ENCODE results near the gene PATZ1.
A peak's percentile ranks its signal among the peaks of the same experiment; 100 is the strongest.

The PATZ1 gene

GRCh38 chr22:31344578-31345330, 1.4 kb downstream of the PATZ1 start:
- no peak for DNase-seq
- in situ Hi-C loops (cut with HindIII; ENCODE audit: low pct_ligation_motif_present, low pct_unique_long_range_greater_than_20kb, low sequenced_read_pairs): no loop called here

- DNase-seq: no peak
- in situ Hi-C loops (cut with HindIII; ENCODE audit: low pct_ligation_motif_present, low pct_unique_long_range_greater_than_20kb, low sequenced_read_pairs): no loop called here
Observed at GRCh38 chr22:31344256-31344577, 1.9 kb downstream of the PATZ1 start.

DNA sequence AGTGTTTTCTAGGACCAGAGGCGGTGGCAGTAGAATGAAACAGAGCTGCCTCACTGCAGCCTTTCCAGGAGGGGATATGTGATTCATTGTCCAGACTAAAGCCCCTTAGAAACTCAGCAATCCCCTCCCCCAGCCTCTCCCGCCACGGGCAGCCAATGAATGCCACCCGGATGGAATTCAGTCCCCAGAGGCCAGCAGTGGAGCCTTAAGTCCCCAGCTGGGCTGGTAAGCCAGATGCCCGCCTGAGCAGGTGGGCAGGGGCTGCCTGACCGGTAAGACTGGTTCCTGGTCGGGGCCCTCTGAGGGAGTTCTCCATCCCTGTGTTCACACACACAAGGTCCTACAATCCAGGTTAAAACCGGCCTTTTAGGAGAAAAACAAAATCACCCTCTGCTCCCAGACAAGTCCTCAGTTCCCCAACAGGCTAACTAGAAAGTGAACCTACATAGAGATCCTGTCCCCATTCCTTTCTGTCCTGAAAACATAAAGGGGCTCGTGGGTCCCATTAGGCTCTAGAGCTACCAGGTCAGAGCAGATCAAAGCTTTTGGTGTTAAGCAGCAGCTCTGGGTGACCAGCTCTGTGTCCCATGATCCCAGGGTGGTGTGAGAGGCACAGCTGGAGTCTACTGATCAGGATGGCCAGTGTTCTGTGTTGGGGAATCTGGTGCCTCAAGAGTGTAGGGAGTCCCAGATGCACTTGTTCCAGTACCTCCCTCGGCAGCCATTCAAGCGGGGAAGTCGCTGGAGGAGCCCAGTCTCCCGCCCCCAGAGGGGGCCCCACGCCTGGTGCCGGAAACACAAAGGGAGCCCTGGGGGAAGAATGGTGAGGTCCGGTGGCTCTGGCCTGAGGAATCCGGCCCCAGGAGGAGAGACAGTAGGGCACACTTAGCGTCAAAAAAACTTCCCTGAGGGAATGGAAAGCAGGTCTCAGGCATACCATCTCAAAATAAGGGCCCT, 2.6 kb downstream of the PATZ1 start:
- DNase-seq: no peak
- in situ Hi-C loops (cut with HindIII; ENCODE audit: low pct_ligation_motif_present, low pct_unique_long_range_greater_than_20kb, low sequenced_read_pairs): no loop called here

DNA sequence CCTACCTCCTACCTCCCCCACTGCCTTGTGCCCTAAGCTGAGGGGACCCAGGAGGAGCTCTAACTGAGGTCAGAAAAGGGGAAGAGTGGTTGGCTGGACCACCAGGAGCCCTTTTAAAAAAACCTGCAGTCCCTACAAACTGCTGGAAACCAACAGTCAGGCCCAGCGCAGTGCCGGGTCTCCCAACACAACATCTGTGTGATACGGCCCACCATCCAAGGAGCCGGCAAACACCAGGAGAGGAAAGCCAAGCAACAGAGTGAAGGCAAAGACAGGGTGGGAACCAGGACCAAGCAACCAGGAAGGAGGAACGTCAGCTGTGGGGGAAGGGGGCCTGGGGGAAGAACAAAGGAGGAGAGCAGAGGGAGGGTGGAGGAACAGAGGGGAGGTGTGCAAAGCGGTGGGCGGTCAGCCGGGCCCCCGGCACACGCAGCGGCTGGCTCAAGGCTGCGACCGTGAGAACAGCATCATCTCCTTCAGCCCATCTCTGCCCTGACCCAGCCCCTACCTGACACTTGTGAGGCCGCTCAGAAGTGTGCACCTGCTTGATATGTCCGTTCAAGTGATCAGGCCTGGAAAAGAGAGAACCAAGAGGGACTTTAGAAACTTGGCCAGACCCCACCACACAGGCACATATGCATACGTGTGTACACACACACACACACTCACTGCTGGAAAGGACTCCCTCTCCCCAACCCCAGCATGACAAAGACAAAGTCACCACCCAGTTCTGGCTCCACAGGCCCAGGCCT, 3.6 kb downstream of the PATZ1 start:
- DNase-seq: no peak
- in situ Hi-C loops (cut with HindIII; ENCODE audit: low pct_ligation_motif_present, low pct_unique_long_range_greater_than_20kb, low sequenced_read_pairs): no loop called here

- in situ Hi-C loops (cut with HindIII; ENCODE audit: low pct_ligation_motif_present, low pct_unique_long_range_greater_than_20kb, low sequenced_read_pairs): no loop called here
Observed at GRCh38 chr22:31341386-31342088, 4.6 kb downstream of the PATZ1 start.

GRCh38 chr22:31340765-31341247, 5.3 kb downstream of the PATZ1 start:
- in situ Hi-C loops (cut with HindIII; ENCODE audit: low pct_ligation_motif_present, low pct_unique_long_range_greater_than_20kb, low sequenced_read_pairs): no loop called here
- no peak for DNase-seq

More at GRCh38 chr22:31341386-31342088, 4.6 kb downstream of the PATZ1 start:
- DNase-seq: no peak

- in situ Hi-C loops (cut with HindIII; ENCODE audit: low pct_ligation_motif_present, low pct_unique_long_range_greater_than_20kb, low sequenced_read_pairs): no loop called here
- no peak for DNase-seq
Observed at GRCh38 chr22:31340360-31340759, 5.8 kb downstream of the PATZ1 start.

GRCh38 chr22:31339148-31339832, 6.9 kb downstream of the PATZ1 start:
- in situ Hi-C loops (cut with HindIII; ENCODE audit: low pct_ligation_motif_present, low pct_unique_long_range_greater_than_20kb, low sequenced_read_pairs): no loop called here
- DNase-seq: no peak

- in situ Hi-C loops (cut with HindIII; ENCODE audit: low pct_ligation_motif_present, low pct_unique_long_range_greater_than_20kb, low sequenced_read_pairs): no loop called here
- DNase-seq: no peak
Observed at GRCh38 chr22:31337178-31337577, 9.0 kb downstream of the PATZ1 start.

DNA sequence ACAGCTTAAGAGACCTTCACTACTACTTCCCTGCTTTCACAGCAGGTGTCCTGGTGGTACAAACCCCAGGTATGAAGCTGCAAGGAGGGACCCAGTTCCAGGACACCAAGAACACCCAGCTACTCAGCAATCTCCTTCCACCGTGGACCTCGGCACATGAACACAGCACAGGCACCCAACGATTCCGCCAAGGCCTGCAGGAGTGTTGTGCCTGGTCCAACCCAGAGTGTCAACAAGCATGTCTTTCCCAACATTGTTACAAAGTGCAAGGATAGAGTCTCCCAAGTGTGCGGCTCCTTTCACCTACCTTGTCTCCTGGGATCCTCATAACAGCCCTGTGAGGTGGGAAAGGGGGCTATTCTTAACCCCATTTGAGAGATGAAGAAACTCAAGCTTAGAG, 11.8 kb downstream of the PATZ1 start:
- in situ Hi-C loops (cut with HindIII; ENCODE audit: low pct_ligation_motif_present, low pct_unique_long_range_greater_than_20kb, low sequenced_read_pairs): no loop called here
- DNase-seq: no peak

DNA sequence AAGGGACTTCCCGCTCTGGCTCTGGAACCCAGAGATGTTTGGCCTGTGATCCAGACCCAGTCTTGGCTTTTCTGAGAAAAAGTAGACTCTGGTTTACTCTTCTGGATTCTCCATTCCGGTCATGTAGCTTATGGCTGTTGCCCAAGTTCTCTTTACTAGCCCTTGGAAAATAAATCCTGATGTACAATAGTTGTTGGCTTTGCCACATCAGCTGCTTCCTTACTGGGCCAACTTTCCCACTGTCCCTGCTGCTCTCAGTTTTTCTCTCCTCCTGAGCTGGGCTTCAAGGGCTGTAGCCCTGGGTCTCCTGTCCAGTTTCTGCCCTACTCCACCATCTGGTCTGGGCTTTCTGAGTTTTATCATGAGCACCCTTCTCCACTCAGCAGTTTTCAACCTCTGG, 12.5 kb downstream of the PATZ1 start:
- in situ Hi-C loops (cut with HindIII; ENCODE audit: low pct_ligation_motif_present, low pct_unique_long_range_greater_than_20kb, low sequenced_read_pairs): no loop called here
- DNase-seq: no peak

- in situ Hi-C loops (cut with HindIII; ENCODE audit: low pct_ligation_motif_present, low pct_unique_long_range_greater_than_20kb, low sequenced_read_pairs): no loop called here
- no peak for DNase-seq
Observed at GRCh38 chr22:31332886-31333285, 13.3 kb downstream of the PATZ1 start.

DNA sequence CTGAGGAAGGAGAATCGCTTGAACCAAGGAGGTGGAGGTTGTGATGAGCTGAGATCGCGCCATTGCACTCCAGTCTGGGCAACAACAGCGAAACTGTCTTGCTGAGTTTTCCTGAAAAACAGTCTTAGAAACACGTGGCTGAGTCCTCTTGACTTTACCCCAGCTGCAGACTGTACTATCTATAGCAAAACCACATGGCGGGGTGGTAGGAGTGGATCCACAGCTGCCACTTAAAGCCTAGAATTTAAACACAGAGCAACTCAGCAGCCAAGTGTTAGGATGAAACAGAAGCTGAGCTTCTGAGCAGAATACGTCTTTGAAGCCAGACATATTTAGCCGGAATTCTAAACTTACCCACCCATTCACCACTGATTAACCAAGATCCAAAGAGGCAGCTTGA, 14.1 kb downstream of the PATZ1 start:
- no peak for DNase-seq
- in situ Hi-C loops (cut with HindIII; ENCODE audit: low pct_ligation_motif_present, low pct_unique_long_range_greater_than_20kb, low sequenced_read_pairs): no loop called here

DNA sequence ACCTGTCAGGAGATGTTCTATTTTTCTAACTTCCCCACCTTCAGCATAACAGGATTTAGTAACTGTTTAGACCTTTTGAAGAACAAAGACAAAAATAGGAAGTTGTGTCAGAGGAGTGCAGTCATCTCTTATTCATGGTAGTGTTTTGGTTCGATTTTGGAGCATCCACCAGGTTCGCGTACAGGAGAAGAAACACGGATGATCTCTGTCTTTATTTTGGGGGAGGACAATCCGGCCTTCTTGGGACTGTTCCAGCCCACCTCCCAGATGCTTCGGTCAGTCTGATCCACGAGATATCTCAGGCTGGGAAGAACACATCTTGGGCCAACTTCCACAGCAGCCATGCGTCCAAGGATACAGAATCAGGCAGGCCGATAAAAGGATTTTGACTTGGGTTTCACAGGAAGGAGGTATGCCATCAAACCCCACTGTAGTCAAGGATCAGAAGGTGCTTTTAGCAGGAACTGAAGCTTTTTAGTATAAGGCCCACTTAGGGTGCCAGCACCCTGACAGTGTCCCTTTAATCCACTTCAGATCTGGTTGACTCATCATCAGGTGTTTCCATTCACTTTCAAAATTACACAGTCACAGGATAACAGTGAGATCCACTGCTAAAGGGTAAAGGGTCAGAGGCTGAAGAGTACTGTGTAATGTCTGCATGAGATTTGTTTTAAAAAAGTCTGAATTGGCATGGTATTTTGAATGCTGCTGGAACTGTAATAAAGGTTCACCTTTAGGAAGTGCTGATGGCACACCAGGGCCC, 16.5 kb downstream of the PATZ1 start:
- DNase-seq: no peak
- in situ Hi-C loops (cut with HindIII; ENCODE audit: low pct_ligation_motif_present, low pct_unique_long_range_greater_than_20kb, low sequenced_read_pairs): no loop called here

- in situ Hi-C loops (cut with HindIII; ENCODE audit: low pct_ligation_motif_present, low pct_unique_long_range_greater_than_20kb, low sequenced_read_pairs): no loop called here
- DNase-seq: peak; percentile 38
Observed at GRCh38 chr22:31329029-31329428, 17.1 kb downstream of the PATZ1 start.

DNA sequence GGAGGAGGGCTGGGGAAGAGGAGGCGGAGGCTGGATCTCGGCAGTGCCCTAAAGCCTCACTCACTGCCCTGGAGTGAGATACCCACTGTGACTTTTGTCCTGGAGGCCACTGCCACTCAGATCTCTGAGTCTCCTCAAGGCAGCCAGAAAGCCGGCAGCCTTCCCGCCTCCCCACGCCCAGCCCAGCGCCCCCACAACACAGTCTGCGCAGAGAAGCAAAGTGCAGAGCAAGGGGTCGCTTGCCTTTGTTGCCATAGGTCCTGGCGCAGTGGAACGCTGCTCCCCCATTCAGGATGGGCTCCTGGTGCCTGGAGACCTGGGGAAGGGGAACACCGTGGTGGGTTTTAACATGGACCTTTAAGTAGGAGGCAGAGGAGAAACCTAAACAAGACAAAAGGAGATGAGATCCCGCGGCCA, 17.6 kb downstream of the PATZ1 start:
- in situ Hi-C loops (cut with HindIII; ENCODE audit: low pct_ligation_motif_present, low pct_unique_long_range_greater_than_20kb, low sequenced_read_pairs): no loop called here
- no peak for DNase-seq

DNA sequence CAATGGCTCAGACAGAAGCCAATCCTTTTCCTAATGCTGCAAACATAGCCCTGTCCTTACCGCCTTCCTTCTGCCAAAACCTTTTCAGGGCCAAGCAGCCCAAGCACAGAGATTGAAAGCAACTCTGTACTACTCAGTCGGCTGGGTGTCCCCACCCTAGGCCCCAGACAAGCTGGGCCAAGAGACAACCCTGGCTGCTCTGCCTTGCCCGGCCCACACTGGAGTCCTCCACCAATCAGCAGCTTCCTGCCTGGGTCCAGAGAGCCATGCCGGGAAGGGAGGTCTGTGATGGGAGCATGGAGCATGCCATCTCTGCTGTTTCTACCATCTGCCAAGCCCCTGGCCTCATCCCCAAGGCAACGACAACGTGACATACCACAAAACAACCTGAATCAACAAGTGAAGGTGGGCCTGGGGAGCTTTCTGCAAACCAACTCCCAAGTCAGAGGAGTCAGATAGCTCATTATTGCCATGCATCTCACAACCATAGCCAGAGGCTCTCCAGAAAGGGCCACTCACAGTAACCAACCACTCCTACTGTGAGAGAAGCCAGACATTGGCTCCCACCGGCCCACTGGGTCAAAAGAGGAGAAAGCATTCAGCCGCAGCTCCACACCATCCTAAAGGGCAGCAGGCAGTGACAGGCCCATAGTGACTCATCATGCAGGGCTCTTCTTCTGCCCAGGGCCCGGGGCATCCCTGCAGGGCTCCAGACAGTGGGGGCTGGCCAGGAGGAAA, 18.2 kb downstream of the PATZ1 start:
- in situ Hi-C loops (cut with HindIII; ENCODE audit: low pct_ligation_motif_present, low pct_unique_long_range_greater_than_20kb, low sequenced_read_pairs): no loop called here
- DNase-seq: peak; percentile 10
